LNCAP (cell line): ENCODE measurements around the gene ADAM11.

ENCODE experiments used
- TF ChIP-seq, protein P1 (sequence below): fragments of 450-650 bp; IDR thresholded peaks from 2 replicates; pipeline ENCODE4 v1.5.1; 2017; ENCODE audit warnings: mild to moderate bottlenecking

Gene ADAM11

GRCh38 chr17:44752953-44753861 is 5.6 kb upstream of the ADAM11 start:
- TF ChIP-seq, protein P1, sequence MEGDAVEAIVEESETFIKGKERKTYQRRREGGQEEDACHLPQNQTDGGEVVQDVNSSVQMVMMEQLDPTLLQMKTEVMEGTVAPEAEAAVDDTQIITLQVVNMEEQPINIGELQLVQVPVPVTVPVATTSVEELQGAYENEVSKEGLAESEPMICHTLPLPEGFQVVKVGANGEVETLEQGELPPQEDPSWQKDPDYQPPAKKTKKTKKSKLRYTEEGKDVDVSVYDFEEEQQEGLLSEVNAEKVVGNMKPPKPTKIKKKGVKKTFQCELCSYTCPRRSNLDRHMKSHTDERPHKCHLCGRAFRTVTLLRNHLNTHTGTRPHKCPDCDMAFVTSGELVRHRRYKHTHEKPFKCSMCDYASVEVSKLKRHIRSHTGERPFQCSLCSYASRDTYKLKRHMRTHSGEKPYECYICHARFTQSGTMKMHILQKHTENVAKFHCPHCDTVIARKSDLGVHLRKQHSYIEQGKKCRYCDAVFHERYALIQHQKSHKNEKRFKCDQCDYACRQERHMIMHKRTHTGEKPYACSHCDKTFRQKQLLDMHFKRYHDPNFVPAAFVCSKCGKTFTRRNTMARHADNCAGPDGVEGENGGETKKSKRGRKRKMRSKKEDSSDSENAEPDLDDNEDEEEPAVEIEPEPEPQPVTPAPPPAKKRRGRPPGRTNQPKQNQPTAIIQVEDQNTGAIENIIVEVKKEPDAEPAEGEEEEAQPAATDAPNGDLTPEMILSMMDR = no peak

DNA sequence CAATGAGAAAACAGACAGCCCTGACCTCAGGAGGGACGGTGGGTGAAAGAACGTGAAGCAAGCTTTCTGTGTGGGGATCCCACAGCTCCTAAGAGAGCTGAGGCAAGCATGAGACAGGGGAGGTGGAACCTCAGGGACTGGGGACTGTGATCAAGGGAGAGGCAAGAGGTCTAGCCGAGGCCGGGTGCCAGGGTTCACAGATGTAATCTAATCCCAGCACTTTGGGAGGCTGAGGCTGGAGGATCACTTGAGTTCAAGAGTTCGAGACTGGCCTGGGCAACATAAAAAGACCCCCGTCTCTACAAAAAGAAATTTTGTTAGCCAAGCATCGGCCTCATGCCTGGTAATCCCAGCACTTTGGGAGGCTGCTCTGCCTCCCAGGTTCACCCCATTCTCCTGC is 4.5 kb upstream of the ADAM11 start:
- TF ChIP-seq, protein P1 = no peak

GRCh38 chr17:44757045-44757917 is 1.5 kb upstream of the ADAM11 start:
- TF ChIP-seq, protein P1 = no peak

GRCh38 chr17:44757918-44758413 is 822 bp upstream of the ADAM11 start:
- TF ChIP-seq, protein P1 = no peak

- TF ChIP-seq, protein P1 = no peak
These were observed 513 bp downstream of the ADAM11 start for GRCh38 chr17:44759086-44759915.

GRCh38 chr17:44759916-44760243 is 1.1 kb downstream of the ADAM11 start:
- TF ChIP-seq, protein P1 = no peak
